Measurements from ENCODE around the gene VAV3.

VAV3 gene

GRCh38 chr1:107687849-107688753 is 276.9 kb downstream of the VAV3 start:
- H3K27me3 ChIP-seq (ENCODE audit: insufficient read depth, low read length), result no peaks in the 10 kb centered on the region; the same call in 1 of the 2 replicates
- no peak overlapping the region for H2AFZ ChIP-seq (ENCODE audit: low read length, unreplicated experiment)
- H3K79me2 ChIP-seq (ENCODE audit: control insufficient read depth, insufficient read depth, low read length, unreplicated experiment), result no peaks in the 10 kb centered on the region
- no peaks in the 10 kb centered on the region for H3K4me1 ChIP-seq (ENCODE audit: control insufficient read depth, insufficient read depth, low read length, unreplicated experiment)
- no peak overlapping the region for H3K4me3 ChIP-seq (ENCODE audit: low read depth, low read length)
- H3K36me3 ChIP-seq (ENCODE audit: insufficient read depth, low read length), result no peaks in the 10 kb centered on the region
- H3K27ac ChIP-seq (ENCODE audit: low read depth, low read length), result no peak overlapping the region

- Histone ChIP-seq H3K4me1 (ENCODE audit: control insufficient read depth, insufficient read depth, low read length, unreplicated experiment) (no peaks in the 10 kb centered on the region), H2AFZ (ENCODE audit: low read length, unreplicated experiment) (no peak overlapping the region), H3K27ac (ENCODE audit: low read depth, low read length) (no peak overlapping the region), H3K79me2 (ENCODE audit: control insufficient read depth, insufficient read depth, low read length, unreplicated experiment) (no peaks in the 10 kb centered on the region), H3K36me3 (ENCODE audit: insufficient read depth, low read length) (no peaks in the 10 kb centered on the region), H3K27me3 (ENCODE audit: insufficient read depth, low read length) (no peaks in the 10 kb centered on the region), H3K4me3 (ENCODE audit: low read depth, low read length) (no peak overlapping the region)
Measured at GRCh38 chr1:107683683-107684082, 281.3 kb downstream of the VAV3 start.

- Histone ChIP-seq H3K36me3 (ENCODE audit: insufficient read depth, low read length) (no peaks in the 10 kb centered on the region), H3K27ac (ENCODE audit: low read depth, low read length) (no peak overlapping the region), H3K4me3 (ENCODE audit: low read depth, low read length) (no peak overlapping the region)
Measured at GRCh38 chr1:107683191-107683657, 281.8 kb downstream of the VAV3 start.

GRCh38 chr1:107682467-107682866 is 282.5 kb downstream of the VAV3 start:
- no peak overlapping the region for H3K27ac ChIP-seq (ENCODE audit: low read depth, low read length)
- no peaks in the 10 kb centered on the region for H3K27me3 ChIP-seq (ENCODE audit: insufficient read depth, low read length)
- no peaks in the 10 kb centered on the region for H3K4me1 ChIP-seq (ENCODE audit: control insufficient read depth, insufficient read depth, low read length, unreplicated experiment)

More at GRCh38 chr1:107683191-107683657, 281.8 kb downstream of the VAV3 start:
- no peaks in the 10 kb centered on the region for H3K4me1 ChIP-seq (ENCODE audit: control insufficient read depth, insufficient read depth, low read length, unreplicated experiment)
- H3K27me3 ChIP-seq (ENCODE audit: insufficient read depth, low read length), result no peaks in the 10 kb centered on the region
- H2AFZ ChIP-seq (ENCODE audit: low read length, unreplicated experiment), result no peak overlapping the region
- H3K79me2 ChIP-seq (ENCODE audit: control insufficient read depth, insufficient read depth, low read length, unreplicated experiment), result no peaks in the 10 kb centered on the region

GRCh38 chr1:107681001-107681479 is 283.9 kb downstream of the VAV3 start:
- Histone ChIP-seq H3K4me1 (ENCODE audit: control insufficient read depth, insufficient read depth, low read length, unreplicated experiment) (no peaks in the 10 kb centered on the region), H3K27me3 (ENCODE audit: insufficient read depth, low read length) (no peaks in the 10 kb centered on the region), H3K27ac (ENCODE audit: low read depth, low read length) (no peak overlapping the region), H3K79me2 (ENCODE audit: control insufficient read depth, insufficient read depth, low read length, unreplicated experiment) (no peaks in the 10 kb centered on the region), H3K4me3 (ENCODE audit: low read depth, low read length) (no peak overlapping the region), H2AFZ (ENCODE audit: low read length, unreplicated experiment) (no peak overlapping the region), H3K36me3 (ENCODE audit: insufficient read depth, low read length) (no peaks in the 10 kb centered on the region)

More at GRCh38 chr1:107682467-107682866, 282.5 kb downstream of the VAV3 start:
- H3K36me3 ChIP-seq (ENCODE audit: insufficient read depth, low read length), result no peaks in the 10 kb centered on the region
- no peaks in the 10 kb centered on the region for H3K79me2 ChIP-seq (ENCODE audit: control insufficient read depth, insufficient read depth, low read length, unreplicated experiment)
- no peak overlapping the region for H2AFZ ChIP-seq (ENCODE audit: low read length, unreplicated experiment)
- H3K4me3 ChIP-seq (ENCODE audit: low read depth, low read length), result no peak overlapping the region

- Histone ChIP-seq H3K27ac (ENCODE audit: low read depth, low read length) (no peak overlapping the region), H3K4me1 (ENCODE audit: control insufficient read depth, insufficient read depth, low read length, unreplicated experiment) (no peaks in the 10 kb centered on the region), H3K36me3 (ENCODE audit: insufficient read depth, low read length) (no peaks in the 10 kb centered on the region), H3K79me2 (ENCODE audit: control insufficient read depth, insufficient read depth, low read length, unreplicated experiment) (no peaks in the 10 kb centered on the region), H2AFZ (ENCODE audit: low read length, unreplicated experiment) (no peak overlapping the region), H3K27me3 (ENCODE audit: insufficient read depth, low read length) (no peaks in the 10 kb centered on the region), H3K4me3 (ENCODE audit: low read depth, low read length) (no peak overlapping the region)
Measured at GRCh38 chr1:107680579-107680985, 284.4 kb downstream of the VAV3 start.

GRCh38 chr1:107679411-107679953 is 285.5 kb downstream of the VAV3 start:
- Histone ChIP-seq H3K4me3 (ENCODE audit: low read depth, low read length) (no peak overlapping the region), H3K4me1 (ENCODE audit: control insufficient read depth, insufficient read depth, low read length, unreplicated experiment) (no peaks in the 10 kb centered on the region), H3K27me3 (ENCODE audit: insufficient read depth, low read length) (no peaks in the 10 kb centered on the region), H3K79me2 (ENCODE audit: control insufficient read depth, insufficient read depth, low read length, unreplicated experiment) (no peaks in the 10 kb centered on the region), H3K36me3 (ENCODE audit: insufficient read depth, low read length) (no peaks in the 10 kb centered on the region), H3K27ac (ENCODE audit: low read depth, low read length) (no peak overlapping the region), H2AFZ (ENCODE audit: low read length, unreplicated experiment) (no peak overlapping the region)

GRCh38 chr1:107678993-107679392 is 286.0 kb downstream of the VAV3 start:
- Histone ChIP-seq H3K36me3 (ENCODE audit: insufficient read depth, low read length) (no peaks in the 10 kb centered on the region), H3K79me2 (ENCODE audit: control insufficient read depth, insufficient read depth, low read length, unreplicated experiment) (no peaks in the 10 kb centered on the region), H3K27me3 (ENCODE audit: insufficient read depth, low read length) (no peaks in the 10 kb centered on the region), H3K27ac (ENCODE audit: low read depth, low read length) (no peak overlapping the region), H2AFZ (ENCODE audit: low read length, unreplicated experiment) (no peak overlapping the region), H3K4me3 (ENCODE audit: low read depth, low read length) (no peak overlapping the region), H3K4me1 (ENCODE audit: control insufficient read depth, insufficient read depth, low read length, unreplicated experiment) (no peaks in the 10 kb centered on the region)

- Histone ChIP-seq H2AFZ (ENCODE audit: low read length, unreplicated experiment) (no peak overlapping the region), H3K27ac (ENCODE audit: low read depth, low read length) (no peak overlapping the region), H3K4me1 (ENCODE audit: control insufficient read depth, insufficient read depth, low read length, unreplicated experiment) (no peaks in the 10 kb centered on the region), H3K79me2 (ENCODE audit: control insufficient read depth, insufficient read depth, low read length, unreplicated experiment) (no peaks in the 10 kb centered on the region), H3K27me3 (ENCODE audit: insufficient read depth, low read length) (no peaks in the 10 kb centered on the region), H3K4me3 (ENCODE audit: low read depth, low read length) (no peak overlapping the region), H3K36me3 (ENCODE audit: insufficient read depth, low read length) (no peaks in the 10 kb centered on the region)
Measured at GRCh38 chr1:107677697-107678096, 287.3 kb downstream of the VAV3 start.

- H3K79me2 ChIP-seq (ENCODE audit: control insufficient read depth, insufficient read depth, low read length, unreplicated experiment), result no peaks in the 10 kb centered on the region
- H3K4me3 ChIP-seq (ENCODE audit: low read depth, low read length), result no peak overlapping the region
- H3K27me3 ChIP-seq (ENCODE audit: insufficient read depth, low read length), result no peaks in the 10 kb centered on the region
- no peak overlapping the region for H3K27ac ChIP-seq (ENCODE audit: low read depth, low read length)
- H2AFZ ChIP-seq (ENCODE audit: low read length, unreplicated experiment), result no peak overlapping the region
- H3K36me3 ChIP-seq (ENCODE audit: insufficient read depth, low read length), result no peaks in the 10 kb centered on the region
- no peaks in the 10 kb centered on the region for H3K4me1 ChIP-seq (ENCODE audit: control insufficient read depth, insufficient read depth, low read length, unreplicated experiment)
Measured at GRCh38 chr1:107674486-107674885, 290.5 kb downstream of the VAV3 start.

GRCh38 chr1:107673006-107673405 is 292.0 kb downstream of the VAV3 start:
- Histone ChIP-seq H3K4me1 (ENCODE audit: control insufficient read depth, insufficient read depth, low read length, unreplicated experiment) (no peaks in the 10 kb centered on the region), H3K27ac (ENCODE audit: low read depth, low read length) (no peak overlapping the region), H3K36me3 (ENCODE audit: insufficient read depth, low read length) (no peaks in the 10 kb centered on the region), H3K4me3 (ENCODE audit: low read depth, low read length) (no peak overlapping the region), H3K79me2 (ENCODE audit: control insufficient read depth, insufficient read depth, low read length, unreplicated experiment) (no peaks in the 10 kb centered on the region), H2AFZ (ENCODE audit: low read length, unreplicated experiment) (no peak overlapping the region), H3K27me3 (ENCODE audit: insufficient read depth, low read length) (no peaks in the 10 kb centered on the region)
